ENCODE measurements around the gene ATP6V0D1.

ATP6V0D1 gene

DNA sequence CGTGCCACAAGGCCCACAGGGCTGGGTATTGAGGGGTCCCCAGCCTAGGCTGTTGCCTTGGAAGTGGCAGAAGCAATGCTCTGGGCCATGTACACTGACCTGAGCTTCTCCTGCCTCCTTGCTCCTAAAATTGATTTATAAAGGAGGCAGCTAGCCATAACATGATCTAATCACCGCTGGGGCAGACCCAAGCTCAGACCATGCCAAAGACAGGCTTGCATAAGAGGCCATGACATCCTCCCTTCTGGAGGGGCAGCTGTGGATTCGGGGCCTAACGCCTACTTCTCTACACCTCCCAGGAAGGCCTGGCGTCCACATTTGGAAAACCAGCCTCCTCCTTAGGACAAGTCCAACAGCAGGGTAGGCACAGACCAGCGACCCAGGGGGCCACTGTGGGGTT lies 37.7 kb downstream of the ATP6V0D1 start:
- no peak for DNase-seq (ENCODE audit: low read depth)
- TF ChIP-seq, protein P1, sequence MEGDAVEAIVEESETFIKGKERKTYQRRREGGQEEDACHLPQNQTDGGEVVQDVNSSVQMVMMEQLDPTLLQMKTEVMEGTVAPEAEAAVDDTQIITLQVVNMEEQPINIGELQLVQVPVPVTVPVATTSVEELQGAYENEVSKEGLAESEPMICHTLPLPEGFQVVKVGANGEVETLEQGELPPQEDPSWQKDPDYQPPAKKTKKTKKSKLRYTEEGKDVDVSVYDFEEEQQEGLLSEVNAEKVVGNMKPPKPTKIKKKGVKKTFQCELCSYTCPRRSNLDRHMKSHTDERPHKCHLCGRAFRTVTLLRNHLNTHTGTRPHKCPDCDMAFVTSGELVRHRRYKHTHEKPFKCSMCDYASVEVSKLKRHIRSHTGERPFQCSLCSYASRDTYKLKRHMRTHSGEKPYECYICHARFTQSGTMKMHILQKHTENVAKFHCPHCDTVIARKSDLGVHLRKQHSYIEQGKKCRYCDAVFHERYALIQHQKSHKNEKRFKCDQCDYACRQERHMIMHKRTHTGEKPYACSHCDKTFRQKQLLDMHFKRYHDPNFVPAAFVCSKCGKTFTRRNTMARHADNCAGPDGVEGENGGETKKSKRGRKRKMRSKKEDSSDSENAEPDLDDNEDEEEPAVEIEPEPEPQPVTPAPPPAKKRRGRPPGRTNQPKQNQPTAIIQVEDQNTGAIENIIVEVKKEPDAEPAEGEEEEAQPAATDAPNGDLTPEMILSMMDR (conservative IDR thresholded peaks at IDR 0.05; ENCODE audit: low read depth, low read length): no peak
- H3K4me3 ChIP-seq (ENCODE audit: low read length): no peak overlapping the region

DNA sequence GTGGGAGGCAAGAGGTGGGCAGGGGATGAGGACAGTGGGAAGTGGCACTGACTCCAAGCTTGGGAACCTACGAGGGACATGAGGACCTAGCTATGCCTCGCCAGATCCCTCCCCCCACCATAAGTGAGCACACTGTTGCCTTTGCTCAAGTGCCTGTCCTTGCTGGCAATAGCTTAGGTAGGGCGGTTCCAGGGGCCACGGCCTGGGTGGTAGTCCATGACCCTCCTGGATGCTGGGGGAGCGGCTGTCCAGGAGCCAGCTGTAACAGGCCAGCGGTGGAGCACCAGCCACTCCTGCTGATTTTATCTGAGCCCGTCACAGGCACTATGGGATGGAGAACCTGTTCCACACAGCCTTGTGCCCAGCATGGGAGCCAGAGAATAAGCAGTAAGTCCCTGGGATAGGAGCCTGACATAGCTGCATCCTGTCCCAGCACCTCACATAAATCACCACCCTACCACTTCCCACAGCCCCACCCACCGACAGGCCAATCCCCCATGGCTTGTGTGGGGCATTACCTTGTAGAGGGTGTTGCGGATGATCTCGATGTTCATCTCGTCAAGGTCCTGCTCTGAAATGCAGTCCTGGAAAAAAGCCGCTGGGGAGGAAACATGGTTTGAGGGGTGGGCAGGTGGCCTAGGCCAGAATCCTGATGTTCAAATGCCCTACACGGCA lies 38.2 kb downstream of the ATP6V0D1 start:
- no peak for DNase-seq (ENCODE audit: low read depth)
- H3K4me3 ChIP-seq (ENCODE audit: low read length): no peak overlapping the region
- TF ChIP-seq, protein P1 (conservative IDR thresholded peaks at IDR 0.05; ENCODE audit: low read depth, low read length): no peak

DNA sequence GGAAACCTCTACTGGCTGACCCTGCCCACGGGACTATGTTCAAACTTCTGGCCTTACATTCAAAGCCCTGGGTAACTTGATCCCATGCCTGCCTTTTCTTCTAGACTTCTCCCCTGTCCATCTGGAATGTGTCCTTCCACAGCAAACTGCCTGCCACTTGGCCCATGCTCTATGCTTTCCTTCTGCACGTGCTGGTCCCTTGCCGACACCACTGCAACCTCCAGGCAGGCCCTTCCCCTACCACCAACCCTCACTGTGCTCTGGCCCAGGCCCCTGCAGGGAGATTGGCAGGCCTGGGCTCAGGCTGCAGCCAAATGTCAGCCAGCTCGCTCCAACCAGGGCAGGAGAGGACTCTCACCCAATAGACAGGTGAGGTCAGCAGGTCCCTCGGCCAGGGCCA lies 39.0 kb downstream of the ATP6V0D1 start:
- TF ChIP-seq, protein P1 (conservative IDR thresholded peaks at IDR 0.05; ENCODE audit: low read depth, low read length): no peak
- H3K4me3 ChIP-seq (ENCODE audit: low read length): no peak overlapping the region
- DNase-seq (ENCODE audit: low read depth): no peak

DNA sequence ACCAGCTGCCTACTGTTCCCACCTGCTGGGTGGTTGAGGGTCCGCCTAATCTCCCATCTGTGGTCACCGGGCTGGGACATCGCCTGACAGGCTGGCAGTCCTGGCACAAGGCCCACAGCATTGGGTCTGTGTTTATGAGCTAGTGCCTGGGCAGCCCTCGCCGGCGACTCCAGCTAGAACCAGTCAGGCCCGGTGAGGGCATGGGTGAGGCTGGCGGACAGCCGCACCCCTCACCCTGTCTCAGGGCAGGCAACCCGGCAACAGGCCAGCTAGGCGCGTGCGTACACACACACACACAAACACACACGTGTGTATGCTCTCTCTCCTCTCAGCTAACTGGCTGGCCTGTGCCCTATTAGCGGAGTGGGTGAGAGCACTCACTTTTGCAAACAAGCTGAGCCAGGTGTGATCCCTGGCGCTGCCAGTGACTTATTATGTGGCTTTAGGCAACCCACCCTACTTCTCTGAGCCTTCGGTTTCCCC lies 39.6 kb downstream of the ATP6V0D1 start:
- H3K4me3 ChIP-seq (ENCODE audit: low read length): no peak overlapping the region
- TF ChIP-seq, protein P1 (conservative IDR thresholded peaks at IDR 0.05; ENCODE audit: low read depth, low read length): no peak
- DNase-seq (ENCODE audit: low read depth): no peak

DNA sequence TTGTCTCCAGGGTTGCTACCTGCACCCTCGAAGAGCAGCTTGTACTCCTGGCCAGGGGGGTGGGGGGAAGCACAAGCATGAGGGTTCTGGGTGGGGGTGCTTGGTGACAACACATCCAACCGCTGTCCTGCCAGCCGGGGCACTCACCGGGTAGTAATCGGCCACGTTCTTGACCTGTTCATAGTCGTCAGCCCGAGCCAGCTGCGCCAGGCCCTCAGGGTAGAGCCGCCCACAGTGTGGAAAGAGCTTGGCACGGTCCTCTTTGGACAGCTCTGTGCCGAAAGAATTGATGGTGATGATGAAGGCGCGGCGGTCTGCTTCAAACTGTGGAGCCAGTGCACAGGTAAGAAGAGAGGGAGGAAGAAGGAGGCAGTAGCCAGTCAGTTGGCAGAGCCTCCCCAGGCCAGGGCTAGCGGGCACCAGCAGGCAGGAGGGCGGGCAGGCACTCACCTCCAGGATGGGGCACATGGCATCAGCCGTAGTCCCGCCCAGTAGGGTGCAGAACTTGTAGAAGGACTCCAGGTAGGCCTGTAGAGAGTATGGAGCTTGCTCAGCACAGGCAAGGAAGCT lies 42.0 kb downstream of the ATP6V0D1 start:
- DNase-seq (ENCODE audit: low read depth): no peak
- TF ChIP-seq, protein P1 (conservative IDR thresholded peaks at IDR 0.05; ENCODE audit: low read depth, low read length): no peak
- H3K4me3 ChIP-seq (ENCODE audit: low read length): no peak overlapping the region

DNA sequence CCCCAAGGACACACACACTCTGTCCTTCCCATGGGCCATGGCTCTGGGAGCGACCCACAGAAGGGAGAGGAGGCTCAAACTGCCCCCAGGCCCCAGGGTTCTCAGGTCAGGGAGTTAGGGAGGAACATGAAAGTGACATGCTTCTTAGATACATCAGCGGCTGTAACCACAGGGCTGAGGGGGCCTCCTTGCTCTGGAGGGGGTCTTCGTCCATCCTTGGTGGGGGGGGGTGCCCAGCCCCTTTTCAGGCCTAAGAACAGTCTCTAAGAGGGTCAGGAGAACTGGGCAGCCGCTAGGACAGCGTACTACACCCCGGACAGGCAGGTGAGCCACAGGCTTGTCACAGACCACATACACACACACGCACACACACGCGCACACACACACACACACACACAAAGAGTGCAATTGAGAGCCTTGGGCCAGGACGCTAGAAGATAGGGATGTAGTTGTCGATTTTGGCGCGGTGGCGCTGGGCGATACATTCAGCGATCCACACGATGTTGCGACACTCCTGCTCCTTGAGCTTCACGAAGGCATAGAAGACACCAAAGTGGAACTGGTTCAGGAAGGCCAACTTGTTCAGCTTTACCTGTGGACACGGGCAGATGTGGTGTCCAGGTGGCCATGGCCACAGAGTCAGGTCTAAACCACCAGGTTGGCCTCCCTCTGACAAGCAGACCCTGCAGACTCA lies 42.7 kb downstream of the ATP6V0D1 start:
- H3K4me3 ChIP-seq (ENCODE audit: low read length): no peak overlapping the region
- DNase-seq (ENCODE audit: low read depth): no peak
- TF ChIP-seq, protein P1 (conservative IDR thresholded peaks at IDR 0.05; ENCODE audit: low read depth, low read length): no peak

Data from retinal pigment epithelial cell (primary cell).